GM12878 (cell line): ENCODE data around the gene CTNNA1. TPM values are rescaled to one million over a fixed set of nuclear protein-coding genes. Genes with fewer than 3 reads are reported as not detected.

ENCODE experiments used
- ATAC-seq: fragments of 200-7000 bp; cut with Tn5 transposase; 3 replicates; pipeline ENCODE4 v1.9.1; 2020; ENCODE audit warnings: mild to moderate bottlenecking, moderate library complexity
- BruUV-seq: library from RNA; stranded (reverse); fragments of 400-500 nt; replicated peaks from 2 replicates; lab custom pipeline; 2021; lab: Mats Ljungman, UMichigan
- CTCF ChIA-PET: fragments of 300-600 bp; sonication (Branson Sonifier 250); formaldehyde crosslinking; extraction: SDS; loops from one replicate; lab custom pipeline; 2021; ENCODE audit warnings: inconsistent platforms; lab: Yijun Ruan, JAX
- POLR2A ChIA-PET: fragments of 350-600 bp; formaldehyde crosslinking; extraction: SDS; loops from one replicate; lab custom pipeline; 2021; ENCODE audit warnings: inconsistent platforms; lab: Charles Lee
- RAD21 ChIA-PET: fragments of 300-600 bp; sonication (Branson Sonifier 250); formaldehyde crosslinking; loops from one replicate; lab custom pipeline; 2023; ENCODE audit warnings: antibody characterized with exemption; ENCODE audit not compliant: unreplicated experiment; lab: Charles Lee
- SMC1A ChIA-PET: fragments of 300-600 bp; sonication (Branson Sonifier 250); formaldehyde crosslinking; loops from one replicate; lab custom pipeline; 2023; ENCODE audit not compliant: unreplicated experiment, uncharacterized antibody; lab: Charles Lee
- DNase-seq: peaks from one replicate; pipeline ENCODE4 v3.0.0-alpha.2; 2011; ENCODE audit warnings: low read depth, low spot score
- FAIRE-seq: peaks from 3 replicates; lab custom pipeline; 2011; peaks lifted over from hg19 to GRCh38; lab: Jason Lieb, UNC
- H2AFZ ChIP-seq: 2 replicates; pipeline ENCODE4 v1.6.0; 2011; ENCODE audit warnings: low read depth, low read length, control low read depth; ENCODE audit not compliant: control insufficient read depth
- H3K27ac ChIP-seq: 2 replicates; pipeline ENCODE4 v1.5.1; 2011; ENCODE audit warnings: control low read depth; ENCODE audit not compliant: control insufficient read depth, insufficient read depth
- H3K27me3 ChIP-seq, 2 experiments: replicated peaks in 1 of 2; 2 replicates each; pipeline versions ENCODE4 v1.6.0 to v1.6.1; 2011; ENCODE audit warnings: low read length in 1 of 2; ENCODE audit not compliant: control insufficient read depth in 2 of 2, insufficient read depth in 2 of 2
- H3K36me3 ChIP-seq, 2 experiments: 2 replicates each; pipeline ENCODE4 v1.5.1; 2011; ENCODE audit warnings: low read length in 1 of 2; ENCODE audit not compliant: control insufficient read depth in 2 of 2, insufficient read depth in 2 of 2
- H3K4me1 ChIP-seq: 2 replicates; pipeline ENCODE4 v1.6.1; 2011; ENCODE audit warnings: mild to moderate bottlenecking, low read length, moderate library complexity, mixed read lengths; ENCODE audit not compliant: control insufficient read depth, insufficient read depth
- H3K4me2 ChIP-seq: 2 replicates; pipeline ENCODE4 v1.6.0; 2011; ENCODE audit warnings: control low read depth; ENCODE audit not compliant: control insufficient read depth, insufficient read depth
- H3K4me3 ChIP-seq: fragments of 200-600 bp; sonication (generic); 2 replicates; pipeline ENCODE4 v1.5.1; 2016
- H3K79me2 ChIP-seq: 2 replicates; pipeline ENCODE4 v1.6.0; 2011; ENCODE audit warnings: low read length; ENCODE audit not compliant: control insufficient read depth, insufficient read depth
- H3K9ac ChIP-seq: 2 replicates; pipeline ENCODE4 v1.8.0; 2011; ENCODE audit warnings: low read length, control low read depth, mixed read lengths; ENCODE audit not compliant: control insufficient read depth, insufficient read depth
- H3K9me3 ChIP-seq: replicated peaks from 3 replicates; pipeline ENCODE4 v1.5.1; 2011; ENCODE audit warnings: mild to moderate bottlenecking, low read length; ENCODE audit not compliant: control insufficient read depth, insufficient read depth
- H4K20me1 ChIP-seq: 2 replicates; pipeline ENCODE4 v1.6.0; 2011; ENCODE audit not compliant: control insufficient read depth, insufficient read depth
- CHD4 ChIP-seq: fragments of 200-600 bp; sonication (generic); IDR thresholded peaks from 2 replicates; pipeline ENCODE4 v1.6.1; 2016; ENCODE audit warnings: mild to moderate bottlenecking
- FOS ChIP-seq: IDR thresholded peaks from 3 replicates; pipeline ENCODE4 v1.6.1; 2011; ENCODE audit warnings: borderline replicate concordance; ENCODE audit not compliant: insufficient read length; ENCODE audit errors: extremely low read depth
- NFXL1 ChIP-seq: fragments of 450-650 bp; IDR thresholded peaks from 2 replicates; pipeline ENCODE4 v1.6.1; 2017; ENCODE audit warnings: antibody characterized with exemption, mild to moderate bottlenecking, borderline replicate concordance
- NR2F1 ChIP-seq: fragments of 450-650 bp; conservative IDR thresholded peaks from 2 replicates; pipeline ENCODE4 v1.6.1; 2017; ENCODE audit warnings: mild to moderate bottlenecking
- RBBP5 ChIP-seq: fragments of 200-600 bp; sonication (generic); conservative IDR thresholded peaks from 2 replicates; pipeline ENCODE4 v1.6.1; 2016
- SMC3 ChIP-seq: IDR thresholded peaks from 2 replicates; pipeline ENCODE4 v1.6.1; 2011; ENCODE audit warnings: low read length, improper control_type of control experiment, borderline replicate concordance
- SREBF2 ChIP-seq: IDR thresholded peaks from 2 replicates; pipeline ENCODE4 v1.6.1; 2012; ENCODE audit warnings: mild to moderate bottlenecking, low read length
- TCF12 ChIP-seq: IDR thresholded peaks from 2 replicates; pipeline ENCODE4 v1.6.1; 2011; ENCODE audit warnings: low read depth, mild to moderate bottlenecking, low read length
- YBX1 ChIP-seq: fragments of 450-650 bp; IDR thresholded peaks from 2 replicates; pipeline ENCODE4 v1.6.1; 2016; ENCODE audit warnings: antibody characterized with exemption
- WGBS: methylation state at CpG from one replicate; pipeline ENCODE4 v1.1.6; 2016; ENCODE audit warnings: low lambda C conversion rate; ENCODE audit not compliant: insufficient replicate concordance, insufficient coverage; ENCODE audit errors: missing lambda C conversion rate; 5-methylcytosine and 5-hydroxymethylcytosine counted together
- in situ Hi-C: fragments of 300-500 bp; cut with MboI; formaldehyde crosslinking; loops from 9 replicates; pipeline ENCODE4 v1.14.3; 2018; ENCODE audit warnings: mixed read lengths
- intact Hi-C: fragments of 100-400 bp; cut with micrococcal nuclease; formaldehyde crosslinking; loops from one replicate; pipeline ENCODE4 v1.14.2; 2022; ENCODE audit not compliant: unreplicated experiment
- polyA plus RNA-seq, 11 experiments: library from polyadenylated mRNA; depleted of rRNA in 4 of 11; unstranded in 6 of 11; stranded (reverse) in 5 of 11; fragments of >200 nt; fragmentation: Nextera tagmentation in 4 of 11; fragmentation: Illumina TruSeq in 1 of 11; extraction: Ambion mirVana in 4 of 11; extraction: Trizol in 1 of 11; gene quantifications; 1 replicate in 1 of 11; 2 replicates in 10 of 11; pipeline versions ENCODE4 v1.2.1 to v1.2.3, GENCODE V29; 2011 to 2016; ENCODE audit warnings: inconsistent platforms in 2 of 11, missing spikeins in 2 of 11, low read depth in 1 of 11
- total RNA-seq, 4 experiments: library from RNA; depleted of rRNA in 3 of 4; stranded (reverse); fragments of >200 nt in 3 of 4; fragmentation: Illumina TruSeq in 1 of 4; extraction: Trizol in 1 of 4; gene quantifications; 2 replicates each; pipeline versions ENCODE4 v1.2.1 to v1.2.3, GENCODE V29; 2013 to 2021

The CTNNA1 gene
- total and polyA plus RNA-seq, 10 of the 15 experiments (the other 5 are each of a cell fraction or from before 2014, with no cell fraction given), result 32.6 to 104 (median 57.7) TPM

DNA sequence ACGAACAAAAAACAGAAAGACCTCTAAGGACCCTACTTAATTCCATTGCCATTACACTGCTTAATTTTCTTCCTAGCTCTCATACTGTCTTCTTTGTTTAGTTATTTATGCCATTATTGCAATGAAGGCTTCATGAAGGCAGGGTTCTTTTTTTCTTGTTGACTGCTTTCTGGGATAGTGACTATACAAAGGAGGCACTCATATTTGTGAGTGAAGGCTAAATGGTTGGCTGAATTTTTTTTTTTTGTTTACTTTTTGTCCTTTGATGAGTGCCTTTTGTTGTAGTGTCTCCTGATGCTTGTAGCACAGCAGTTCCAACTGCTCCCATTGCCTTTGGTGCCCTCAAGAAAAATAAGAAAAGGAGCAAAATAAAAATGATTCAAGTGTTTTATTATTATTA, 17.8 kb downstream of the CTNNA1 start:
- ChIA-PET SMC1A (interaction anchor here (0.6 to 0.9 kb wide), 2 partner anchors 26 to 67 kb away, joined by 3 to 4 read pairs; no protein-coding TSS in a partner anchor), RAD21 (no interaction called here), POLR2A (no interaction called here), CTCF (interaction anchor here (4.3 kb wide), 1 partner anchor 18 kb away, joined by 34 read pairs; no protein-coding TSS in a partner anchor)
- peaks cover 7% of the 10 kb centered on the region for H3K79me2 ChIP-seq
- H3K4me2 ChIP-seq, result no peak overlapping the region
- intact Hi-C loops, result loop anchor here (10.0 kb wide), 1 partner anchor 126 kb away; no protein-coding TSS in a partner anchor
- no peak for FAIRE-seq
- no peak overlapping the region for H3K4me3 ChIP-seq
- H3K36me3 ChIP-seq, result no peaks in the 10 kb centered on the region; a peak in 1 of 4 replicates
- H3K9ac ChIP-seq, result no peak overlapping the region
- H2AFZ ChIP-seq, result no peak overlapping the region
- no TSS peak for BruUV-seq
- H3K27ac ChIP-seq, result no peak overlapping the region
- H4K20me1 ChIP-seq, result no peaks in the 10 kb centered on the region
- TF ChIP-seq SREBF2 (no peak), YBX1 (no peak), CHD4 (no peak), RBBP5 (no peak), NFXL1 (no peak), SMC3 (no peak), TCF12 (no peak), FOS (no peak), NR2F1 (no peak)
- TF ChIP-seq, all 136 proteins: peak for 0
- ATAC-seq (no peak), DNase-seq (no peak)
- Histone ChIP-seq H3K9me3 (no peaks in the 10 kb centered on the region), H3K4me1 (no peaks in the 10 kb centered on the region), H3K27me3 (no peaks in the 10 kb centered on the region)
- in situ Hi-C loops, result no loop called here
- 80% methylated on average over 1 of the region's 1 CpG for WGBS
